BJ (cell line): ENCODE results near the gene ZNF580. TPM values are rescaled to one million over a fixed set of nuclear protein-coding genes. Genes with fewer than 3 reads are reported as not detected.

Source experiments
- CTCF ChIA-PET: fragments of 350-600 bp; formaldehyde crosslinking; extraction: SDS; loops from one replicate; lab custom pipeline; 2021; ENCODE audit warnings: antibody characterized with exemption, inconsistent platforms; lab: Yijun Ruan, JAX
- POLR2A ChIA-PET: fragments of 300-600 bp; sonication (Branson Sonifier 250); formaldehyde crosslinking; extraction: SDS; loops from one replicate; lab custom pipeline; 2021; ENCODE audit warnings: antibody characterized with exemption; lab: Charles Lee
- DNase-seq: peaks from one replicate; pipeline ENCODE4 v3.0.0-alpha.2; 2011; ENCODE audit warnings: low read depth
- H3K27me3 ChIP-seq: 2 replicates; pipeline ENCODE4 v1.6.0; 2011; ENCODE audit warnings: low read length; ENCODE audit not compliant: control insufficient read depth, insufficient read depth
- H3K36me3 ChIP-seq: 2 replicates; pipeline ENCODE4 v1.5.1; 2011; ENCODE audit warnings: low read length; ENCODE audit not compliant: control insufficient read depth, insufficient read depth
- H3K4me3 ChIP-seq: 2 replicates; pipeline ENCODE4 v1.5.1; 2011; ENCODE audit warnings: low read depth, mild to moderate bottlenecking, control low read depth, low read length
- polyA plus RNA-seq: library from polyadenylated mRNA; depleted of rRNA; stranded (reverse); fragments of >200 nt; gene quantifications from 2 replicates; pipeline ENCODE4 v1.2.3, GENCODE V29; 2011
- TF ChIP-seq, protein P1 (sequence below): IDR thresholded peaks from 2 replicates; pipeline ENCODE4 v1.5.1; 2011; ENCODE audit warnings: low read depth, mild to moderate bottlenecking, control low read depth, inconsistent platforms, low read length, moderate library complexity; ENCODE audit not compliant: insufficient read depth

Gene ZNF580
- polyA plus RNA-seq, 1 experiment = 12.2 TPM

GRCh38 chr19:55642153-55643002, 1.6 kb downstream of the ZNF580 start:
- ChIA-PET CTCF (interaction anchor here (0.9 to 2.7 kb wide), 4 partner anchors 10 to 36 kb away, joined by 3 to 11 read pairs (median 6); partner anchors contain the start of gene U2AF2), POLR2A (no interaction called here)
- DNase-seq = no peak
- Histone ChIP-seq H3K4me3 (peak overlapping the region; percentile 75), H3K36me3 (peaks cover 5% of the 10 kb centered on the region), H3K27me3 (no peaks in the 10 kb centered on the region)
- TF ChIP-seq, protein P1, sequence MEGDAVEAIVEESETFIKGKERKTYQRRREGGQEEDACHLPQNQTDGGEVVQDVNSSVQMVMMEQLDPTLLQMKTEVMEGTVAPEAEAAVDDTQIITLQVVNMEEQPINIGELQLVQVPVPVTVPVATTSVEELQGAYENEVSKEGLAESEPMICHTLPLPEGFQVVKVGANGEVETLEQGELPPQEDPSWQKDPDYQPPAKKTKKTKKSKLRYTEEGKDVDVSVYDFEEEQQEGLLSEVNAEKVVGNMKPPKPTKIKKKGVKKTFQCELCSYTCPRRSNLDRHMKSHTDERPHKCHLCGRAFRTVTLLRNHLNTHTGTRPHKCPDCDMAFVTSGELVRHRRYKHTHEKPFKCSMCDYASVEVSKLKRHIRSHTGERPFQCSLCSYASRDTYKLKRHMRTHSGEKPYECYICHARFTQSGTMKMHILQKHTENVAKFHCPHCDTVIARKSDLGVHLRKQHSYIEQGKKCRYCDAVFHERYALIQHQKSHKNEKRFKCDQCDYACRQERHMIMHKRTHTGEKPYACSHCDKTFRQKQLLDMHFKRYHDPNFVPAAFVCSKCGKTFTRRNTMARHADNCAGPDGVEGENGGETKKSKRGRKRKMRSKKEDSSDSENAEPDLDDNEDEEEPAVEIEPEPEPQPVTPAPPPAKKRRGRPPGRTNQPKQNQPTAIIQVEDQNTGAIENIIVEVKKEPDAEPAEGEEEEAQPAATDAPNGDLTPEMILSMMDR = no peak

- CTCF ChIA-PET = interaction anchor here (1.2 to 2.7 kb wide), 3 partner anchors 10 to 11 kb away, joined by 3 to 11 read pairs (median 9); partner anchors contain the start of gene U2AF2
- no peak for DNase-seq
- POLR2A ChIA-PET = no interaction called here
- H3K36me3 ChIP-seq = peaks cover 5% of the 10 kb centered on the region
- TF ChIP-seq, protein P1 = no peak
- H3K4me3 ChIP-seq = peak within 1 kb of the TSS; percentile 75
- H3K27me3 ChIP-seq = no peaks in the 10 kb centered on the region
Measured at GRCh38 chr19:55643003-55643886, 2.4 kb downstream of the ZNF580 start, which contains the start of gene ZNF581. Gene ZNF581 (plus strand): TSS chr19:55643649. CDS start chr19:55644572, 923 bp downstream.

DNA sequence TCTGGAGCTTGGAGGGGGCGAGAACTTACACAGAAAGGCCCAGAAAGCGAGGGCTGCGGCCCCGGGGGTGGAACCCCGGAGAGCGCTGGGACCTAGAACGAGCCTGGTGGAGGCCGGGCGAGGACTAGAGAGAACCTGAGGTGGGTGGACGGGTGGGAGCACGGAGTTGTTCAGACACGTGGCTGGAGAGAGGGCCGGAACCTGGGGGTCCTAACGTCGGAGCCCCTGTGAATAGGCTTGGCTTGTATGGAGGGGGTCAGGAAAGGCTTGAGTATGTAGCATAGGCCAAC, 3.0 kb downstream of the ZNF580 start:
- CTCF ChIA-PET = interaction anchor here (2.7 kb wide), 1 partner anchor 11 kb away, joined by 9 read pairs; no protein-coding TSS in a partner anchor
- TF ChIP-seq, protein P1 = no peak
- peaks cover 5% of the 10 kb centered on the region for H3K36me3 ChIP-seq
- peak overlapping the region; percentile 75 for H3K4me3 ChIP-seq
- H3K27me3 ChIP-seq = no peaks in the 10 kb centered on the region
- POLR2A ChIA-PET = no interaction called here
- DNase-seq = no peak

DNA sequence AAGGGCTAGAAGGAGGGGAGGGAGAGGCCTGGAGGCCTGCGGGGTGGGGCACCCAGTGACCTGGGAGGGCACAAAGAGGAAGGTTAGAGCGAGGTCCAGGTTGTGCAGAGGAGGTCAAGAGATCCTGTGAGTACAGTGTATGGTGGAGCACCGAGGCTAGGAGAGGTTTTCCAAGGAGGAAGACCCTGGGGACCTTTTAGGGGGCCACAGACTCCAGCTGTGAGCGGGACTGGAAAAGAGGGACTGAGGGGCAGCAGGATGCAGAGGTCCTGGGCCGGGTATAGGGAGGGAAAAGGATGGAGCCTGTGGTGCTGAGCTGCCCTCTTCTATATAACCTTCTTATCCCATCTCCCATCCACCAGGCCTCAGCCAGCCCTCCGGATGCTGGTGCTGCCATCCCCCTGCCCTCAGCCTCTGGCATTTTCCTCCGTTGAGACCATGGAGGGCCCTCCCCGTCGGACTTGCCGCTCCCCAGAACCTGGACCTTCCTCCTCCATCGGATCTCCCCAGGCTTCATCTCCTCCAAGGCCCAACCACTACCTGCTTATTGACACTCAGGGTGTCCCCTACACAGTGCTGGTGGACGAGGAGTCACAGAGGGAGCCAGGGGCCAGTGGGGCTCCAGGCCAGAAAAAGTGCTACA, 3.5 kb downstream of the ZNF580 start:
- POLR2A ChIA-PET = no interaction called here

More for the DNA sequence above, 3.5 kb downstream of the ZNF580 start:
- no peak for DNase-seq
- CTCF ChIA-PET = interaction anchor here (1.9 to 2.7 kb wide), 2 partner anchors 10 to 12 kb away, joined by 7 to 9 read pairs; no protein-coding TSS in a partner anchor
- peak overlapping the region; percentile 75 for H3K4me3 ChIP-seq
- peaks cover 5% of the 10 kb centered on the region for H3K36me3 ChIP-seq
- no peaks in the 10 kb centered on the region for H3K27me3 ChIP-seq
- TF ChIP-seq, protein P1 = no peak
